GM19452 (cell line): Measurements from ENCODE around the gene MKRN1.
"Not testable (repeated sequence)": the region's sequence is repeated elsewhere in the genome, so short reads cannot be mapped to it uniquely, and the experiment has no call there.

Source experiments
- ATAC-seq: cut with Tn5 transposase; IDR thresholded peaks from one replicate; pipeline ENCODE4 v1.9.1; 2021; ENCODE audit not compliant: unreplicated experiment

The MKRN1 gene

GRCh38 chr7:140485500-140486265 is 6.4 kb upstream of the MKRN1 start:
- no peak for ATAC-seq

DNA sequence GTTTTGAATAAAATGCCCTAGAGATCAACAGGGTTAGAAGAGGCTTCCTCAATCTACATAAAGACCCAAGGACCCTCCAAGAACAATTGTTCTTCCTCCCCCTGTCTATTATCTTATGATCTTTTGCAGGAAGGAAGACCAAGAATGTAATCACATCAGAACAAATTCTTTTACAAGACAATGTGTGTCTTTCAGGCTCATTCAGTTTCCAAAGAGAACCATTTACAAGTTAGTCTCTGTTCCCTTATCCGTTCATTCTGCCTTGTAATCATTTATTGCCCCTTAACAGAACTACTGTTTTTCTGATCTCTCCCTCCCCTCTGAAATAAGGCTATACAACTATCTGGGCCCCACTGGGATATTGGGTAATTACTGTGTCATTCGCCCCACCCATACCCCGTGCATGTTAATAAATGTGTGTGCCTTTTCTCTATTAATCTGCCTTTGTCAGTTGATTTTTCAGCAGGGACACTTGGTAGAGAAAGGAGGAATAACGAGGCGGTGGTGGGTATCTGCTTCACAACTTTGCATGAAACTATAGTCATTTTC is 5.7 kb upstream of the MKRN1 start:
- ATAC-seq = no peak

- ATAC-seq = no peak
Observed at GRCh38 chr7:140484479-140484878, 5.2 kb upstream of the MKRN1 start.

GRCh38 chr7:140479739-140480084 is 407 bp upstream of the MKRN1 start:
- peak; percentile 4 for ATAC-seq

GRCh38 chr7:140478246-140479061 is 851 bp downstream of the MKRN1 start:
- peak; percentile 18 for ATAC-seq

- ATAC-seq = no peak
Observed at GRCh38 chr7:140476698-140477261, 2.5 kb downstream of the MKRN1 start.

GRCh38 chr7:140475747-140476333 is 3.5 kb downstream of the MKRN1 start:
- ATAC-seq = no peak

- ATAC-seq = no peak
Observed at GRCh38 chr7:140463111-140463510, 16.2 kb downstream of the MKRN1 start.

DNA sequence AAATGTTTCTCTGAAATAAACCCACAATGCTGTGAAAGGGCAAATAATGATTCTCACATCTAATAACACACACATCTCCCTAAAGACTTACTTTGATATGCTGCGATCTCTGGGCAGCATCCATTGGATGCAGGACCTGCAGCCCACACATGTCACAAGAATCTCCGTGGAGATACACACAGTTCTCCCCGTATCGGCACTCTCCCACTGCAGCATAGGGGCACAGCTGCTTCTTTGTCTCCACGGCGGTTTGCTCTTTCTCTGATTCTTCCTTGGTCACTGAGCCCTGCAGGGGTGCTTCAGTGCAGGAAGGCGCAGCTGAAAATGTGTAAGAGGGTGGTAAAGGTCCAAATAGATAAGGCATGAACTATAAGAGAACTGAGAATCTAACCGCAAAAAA is 20.4 kb downstream of the MKRN1 start:
- ATAC-seq = no peak

DNA sequence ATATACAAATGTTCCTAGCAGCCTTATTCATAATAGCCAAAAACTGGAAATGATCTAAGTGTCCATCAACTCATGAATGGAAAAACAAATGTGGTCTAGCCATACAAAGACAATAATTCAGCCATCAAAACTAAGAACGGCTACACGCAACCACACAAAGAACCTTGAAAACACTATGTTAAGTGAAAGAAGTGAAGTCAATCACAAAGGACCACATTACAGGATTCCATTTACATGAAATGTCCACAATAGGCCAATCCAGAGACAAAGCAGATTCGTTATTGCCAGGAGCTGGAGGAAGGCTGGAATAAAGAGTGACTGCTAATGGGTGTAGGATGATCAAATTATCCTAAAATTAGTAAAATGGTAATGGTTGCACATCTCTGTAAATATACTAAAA is 21.1 kb downstream of the MKRN1 start:
- ATAC-seq = no peak

DNA sequence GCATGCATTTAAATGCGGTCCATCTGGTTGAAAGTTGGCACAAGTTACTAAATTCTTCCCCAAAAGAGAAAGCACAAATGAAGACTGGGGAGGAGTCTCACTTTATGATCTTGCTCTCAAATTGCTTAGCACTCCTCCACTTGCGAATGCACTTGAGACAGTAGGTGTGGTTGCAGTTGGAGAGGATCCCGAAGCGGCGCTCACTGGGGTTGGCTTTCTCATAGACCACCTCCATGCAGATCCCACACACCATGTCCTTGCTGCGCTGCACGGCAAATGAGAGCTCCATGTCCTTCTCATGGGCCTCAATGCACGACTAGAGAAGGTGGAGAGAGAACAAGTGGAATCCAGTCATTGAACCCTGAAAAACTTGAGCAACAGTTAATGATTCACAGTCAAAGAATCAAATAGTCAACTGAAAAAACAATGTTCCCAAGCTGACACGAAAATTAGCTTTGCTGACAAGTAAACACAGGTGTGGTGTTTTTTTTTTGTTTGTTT is 22.7 kb downstream of the MKRN1 start:
- no peak for ATAC-seq

DNA sequence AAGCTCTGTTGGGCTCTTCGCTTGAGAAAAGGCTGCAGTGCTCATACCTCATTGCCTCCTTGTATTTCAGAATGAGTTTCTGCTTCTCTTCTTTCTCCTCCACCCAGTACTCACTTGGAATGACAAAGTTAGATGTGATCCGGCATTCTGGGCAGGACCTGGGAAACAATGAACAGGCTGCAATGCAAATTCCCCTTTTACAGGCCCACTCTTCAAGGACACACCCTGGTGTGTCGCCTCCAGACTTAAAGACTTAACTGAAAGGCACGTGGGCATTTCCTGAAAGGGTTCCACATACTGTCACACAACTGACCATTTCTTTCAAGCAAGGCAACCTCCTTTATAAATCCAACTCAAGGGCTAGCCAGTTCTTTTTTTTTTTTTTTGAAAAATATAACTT is 23.6 kb downstream of the MKRN1 start:
- no peak for ATAC-seq

DNA sequence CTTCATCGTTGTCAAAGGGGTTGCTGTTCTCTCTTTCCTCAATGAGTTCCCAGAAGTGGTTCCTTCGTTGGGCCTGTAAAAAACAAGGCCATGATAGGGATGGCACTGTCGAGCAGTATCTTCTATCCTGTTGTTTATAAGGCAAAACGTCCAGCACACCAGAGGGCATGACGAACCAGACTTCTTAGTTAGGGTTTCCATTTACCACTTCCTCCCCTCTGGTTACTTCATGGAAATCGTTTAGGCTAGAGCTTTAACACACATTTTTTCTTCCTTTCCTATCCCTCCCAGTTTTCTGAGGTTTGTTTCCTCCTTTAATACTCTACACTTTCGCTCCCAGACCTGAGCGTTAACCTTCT is 24.7 kb downstream of the MKRN1 start:
- ATAC-seq = no peak

DNA sequence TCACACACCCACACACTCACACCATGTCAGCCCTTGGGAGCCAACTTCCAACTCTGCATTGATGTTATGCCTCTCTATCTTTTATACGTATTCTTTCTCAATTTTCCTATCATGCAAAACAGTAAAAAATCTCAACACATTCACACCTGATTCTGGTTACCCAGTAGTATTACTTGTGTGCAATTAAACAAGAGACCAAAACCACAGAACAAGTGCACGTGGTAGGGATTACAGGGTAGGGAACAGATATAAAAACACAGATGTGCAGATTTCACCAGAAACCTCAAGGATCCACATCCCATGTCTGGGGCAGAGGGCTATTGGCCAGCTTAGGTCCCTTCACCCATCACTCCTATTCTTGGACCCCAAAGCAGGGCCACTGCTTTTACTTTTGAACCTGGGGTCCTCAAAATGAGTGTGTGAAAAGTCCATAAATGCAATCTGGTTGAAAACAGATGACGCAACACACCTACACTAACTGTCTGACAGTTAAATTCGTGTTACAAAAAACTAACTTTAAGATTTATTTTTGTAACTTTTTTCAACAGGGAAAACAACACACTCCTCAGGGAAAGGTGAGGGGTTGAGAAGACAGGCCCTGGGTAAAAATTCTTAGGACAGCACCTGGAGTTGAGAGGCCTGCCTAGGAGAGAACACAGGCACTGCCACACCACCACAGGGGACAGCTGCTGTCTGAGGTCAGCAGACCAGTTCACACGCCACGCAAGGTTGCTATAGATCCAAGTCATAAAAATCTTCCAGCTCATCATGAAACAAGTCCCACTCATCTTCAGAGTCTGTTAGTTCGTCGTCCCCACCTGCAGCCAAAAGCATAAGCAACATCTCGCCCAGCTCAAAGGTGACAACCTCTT is 25.3 kb downstream of the MKRN1 start:
- ATAC-seq = not testable (repeated sequence)

- no peak for ATAC-seq
Observed at GRCh38 chr7:140453273-140453672, 26.0 kb downstream of the MKRN1 start.

DNA sequence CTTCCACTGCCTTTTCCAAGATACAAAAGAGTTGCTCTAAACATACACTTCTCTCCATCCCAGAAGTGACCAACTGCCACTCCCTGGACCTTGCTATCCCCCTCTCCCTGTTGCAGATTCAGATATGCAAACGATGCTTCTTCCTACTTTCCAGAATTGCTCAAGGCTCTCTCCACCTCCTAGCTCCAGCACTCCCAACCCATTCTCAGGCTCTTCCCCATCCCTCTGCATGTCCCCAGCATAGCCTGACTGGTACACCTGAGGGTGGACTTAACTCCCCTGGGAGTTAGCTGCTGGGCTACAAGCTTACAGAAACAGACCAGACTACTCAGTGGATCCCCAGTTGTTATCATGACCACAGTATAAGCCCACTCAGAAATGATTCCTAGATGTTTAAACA is 27.6 kb downstream of the MKRN1 start:
- ATAC-seq = no peak

DNA sequence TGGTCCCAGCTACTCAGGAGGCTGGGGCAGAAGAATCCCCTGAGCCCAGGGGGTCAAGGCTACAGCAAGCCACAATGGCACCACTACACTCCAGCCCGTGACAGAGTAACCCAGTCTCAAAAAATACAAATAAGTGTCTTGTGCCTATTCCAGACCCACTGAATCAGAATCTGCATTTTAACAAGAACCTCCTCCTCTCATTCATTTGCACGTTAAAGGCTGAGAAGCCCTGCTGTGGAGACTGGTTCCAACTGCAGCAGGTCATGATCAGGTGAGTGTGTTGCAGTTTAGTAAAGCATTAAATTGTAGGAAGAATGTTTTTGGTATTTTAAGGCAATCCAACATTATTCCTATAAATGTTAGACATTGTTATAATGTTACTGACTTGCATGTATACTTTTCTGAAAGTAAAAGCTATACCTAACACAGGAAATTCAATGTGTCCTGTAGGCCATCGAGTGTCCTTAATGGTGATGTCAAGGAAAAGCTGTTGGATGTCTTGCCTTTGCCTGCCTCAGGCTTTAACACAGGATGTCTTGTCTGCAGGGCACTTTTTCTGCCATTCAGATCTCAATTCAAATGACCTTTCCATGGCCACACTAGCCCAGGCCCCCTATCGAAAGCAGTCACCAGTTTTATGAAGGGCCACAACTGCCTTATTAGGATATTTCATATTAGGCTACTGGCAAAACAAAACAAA is 30.4 kb downstream of the MKRN1 start:
- no peak for ATAC-seq

- no peak for ATAC-seq
Observed at GRCh38 chr7:140447841-140448240, 31.5 kb downstream of the MKRN1 start.

- no peak for ATAC-seq
Observed at GRCh38 chr7:140446467-140446866, 32.8 kb downstream of the MKRN1 start.

DNA sequence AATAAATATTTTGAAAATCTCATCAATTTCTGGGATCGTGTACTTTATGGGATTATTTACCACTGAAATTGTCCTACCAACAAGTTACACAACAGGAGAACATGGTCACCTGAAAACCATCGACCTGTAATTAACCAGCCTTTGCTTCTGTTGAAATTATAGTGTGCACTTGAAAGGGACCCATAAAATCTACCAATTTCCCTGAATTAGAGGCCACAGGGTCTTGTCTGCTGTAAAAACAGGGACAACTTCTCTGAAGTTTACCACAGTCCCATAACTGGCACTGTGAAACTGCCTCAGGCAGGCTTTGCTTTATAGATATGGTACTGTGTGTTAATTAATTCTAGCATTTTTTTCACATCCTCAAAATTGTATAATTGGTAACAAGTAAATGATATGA is 37.8 kb downstream of the MKRN1 start:
- no peak for ATAC-seq
